ENCODE data around the gene CCN6.

GRCh38 chr6:112054001-112054400 is at the start of gene CCN6:
- TF ChIP-seq, protein P1, sequence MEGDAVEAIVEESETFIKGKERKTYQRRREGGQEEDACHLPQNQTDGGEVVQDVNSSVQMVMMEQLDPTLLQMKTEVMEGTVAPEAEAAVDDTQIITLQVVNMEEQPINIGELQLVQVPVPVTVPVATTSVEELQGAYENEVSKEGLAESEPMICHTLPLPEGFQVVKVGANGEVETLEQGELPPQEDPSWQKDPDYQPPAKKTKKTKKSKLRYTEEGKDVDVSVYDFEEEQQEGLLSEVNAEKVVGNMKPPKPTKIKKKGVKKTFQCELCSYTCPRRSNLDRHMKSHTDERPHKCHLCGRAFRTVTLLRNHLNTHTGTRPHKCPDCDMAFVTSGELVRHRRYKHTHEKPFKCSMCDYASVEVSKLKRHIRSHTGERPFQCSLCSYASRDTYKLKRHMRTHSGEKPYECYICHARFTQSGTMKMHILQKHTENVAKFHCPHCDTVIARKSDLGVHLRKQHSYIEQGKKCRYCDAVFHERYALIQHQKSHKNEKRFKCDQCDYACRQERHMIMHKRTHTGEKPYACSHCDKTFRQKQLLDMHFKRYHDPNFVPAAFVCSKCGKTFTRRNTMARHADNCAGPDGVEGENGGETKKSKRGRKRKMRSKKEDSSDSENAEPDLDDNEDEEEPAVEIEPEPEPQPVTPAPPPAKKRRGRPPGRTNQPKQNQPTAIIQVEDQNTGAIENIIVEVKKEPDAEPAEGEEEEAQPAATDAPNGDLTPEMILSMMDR (conservative IDR thresholded peaks at IDR 0.05): no peak
- no peak for TF ChIP-seq ZFX (IDR thresholded peaks at IDR 0.05)
